A549 (cell line): ENCODE results near the gene AIG1. TPM values are rescaled to one million over a fixed set of nuclear protein-coding genes. Genes with fewer than 3 reads are reported as not detected.

ENCODE experiments used
- ATAC-seq, 2 experiments: fragments of 200-7000 bp in 1 of 2; fragments of >200 bp in 1 of 2; cut with Nextera tagmentation in 1 of 2; cut with Tn5 transposase in 1 of 2; 3 replicates each; pipeline versions ENCODE4 v1.8.0 to v1.9.1; 2018 to 2020; ENCODE audit warnings: mild to moderate bottlenecking in 1 of 2, moderate library complexity in 1 of 2
- CTCF ChIA-PET: fragments of 300-600 bp; sonication (Branson Sonifier 250); formaldehyde crosslinking; extraction: SDS; loops from one replicate; lab custom pipeline; 2021; ENCODE audit warnings: antibody characterized with exemption, inconsistent platforms; lab: Yijun Ruan, JAX
- POLR2A ChIA-PET: fragments of 350-600 bp; formaldehyde crosslinking; extraction: SDS; loops from one replicate; lab custom pipeline; 2021; ENCODE audit warnings: antibody characterized with exemption, inconsistent platforms; lab: Yijun Ruan, JAX
- DNase-seq, 2 experiments: peaks; one replicate each; pipeline versions ENCODE4 v3.0.0 to v3.0.0-alpha.2; 2011 to 2016; ENCODE audit warnings: low read depth in 1 of 2, low spot score in 1 of 2
- FAIRE-seq: peaks from 2 replicates; lab custom pipeline; 2011; peaks lifted over from hg19 to GRCh38; lab: Jason Lieb, UNC
- H3K27ac ChIP-seq, 2 experiments: fragments of >200 bp; sonication (Bioruptor Twin); formaldehyde crosslinking; 3 replicates each; pipeline ENCODE4 v1.5.1; 2016 to 2017
- H3K4me1 ChIP-seq: fragments of >200 bp; sonication (Bioruptor Twin); formaldehyde crosslinking; 3 replicates; pipeline ENCODE4 v1.6.1; 2016
- H3K4me2 ChIP-seq: fragments of >200 bp; sonication (Bioruptor Twin); formaldehyde crosslinking; 3 replicates; pipeline ENCODE4 v1.6.1; 2016
- H3K4me3 ChIP-seq: fragments of >200 bp; sonication (Bioruptor Twin); formaldehyde crosslinking; 3 replicates; pipeline ENCODE4 v1.5.1; 2016
- H3K9me3 ChIP-seq: fragments of >200 bp; sonication (Bioruptor Twin); formaldehyde crosslinking; 3 replicates; pipeline ENCODE4 v1.6.1; 2016
- ATOH8 ChIP-seq: fragments of 250-450 bp; sonication (Bioruptor Pico); IDR thresholded peaks from 2 replicates; pipeline ENCODE4 v1.5.0; 2020; ENCODE audit warnings: low read depth, mild to moderate bottlenecking, moderate library complexity
- BCL3 ChIP-seq: fragments of >200 bp; sonication (Bioruptor Twin); formaldehyde crosslinking; IDR thresholded peaks from 3 replicates; pipeline ENCODE4 v1.6.1; 2016
- CBX2 ChIP-seq: fragments of 200-600 bp; sonication (generic); IDR thresholded peaks from 2 replicates; pipeline ENCODE4 v1.6.1; 2016; ENCODE audit warnings: low read depth, mild to moderate bottlenecking, borderline replicate concordance
- CHD2 ChIP-seq: fragments of 150-350 bp; IDR thresholded peaks from 2 replicates; pipeline ENCODE4 v1.6.1; 2014; ENCODE audit warnings: low read length; ENCODE audit not compliant: partially characterized antibody
- CHD4 ChIP-seq: fragments of 200-600 bp; sonication (generic); IDR thresholded peaks from 2 replicates; pipeline ENCODE4 v1.6.1; 2016; ENCODE audit warnings: antibody characterized with exemption, mild to moderate bottlenecking, borderline replicate concordance
- CTCF ChIP-seq: fragments of >200 bp; sonication (Bioruptor Twin); formaldehyde crosslinking; IDR thresholded peaks from 3 replicates; pipeline ENCODE4 v1.5.1; 2016
- EHF ChIP-seq: fragments of 250-450 bp; sonication (Bioruptor Pico); IDR thresholded peaks from 2 replicates; pipeline ENCODE4 v1.5.0; 2020; ENCODE audit warnings: mild to moderate bottlenecking
- EHMT2 ChIP-seq: fragments of 200-600 bp; sonication (generic); IDR thresholded peaks from 2 replicates; pipeline ENCODE4 v1.6.1; 2016; ENCODE audit warnings: antibody characterized with exemption, low read depth, mild to moderate bottlenecking, moderate library complexity
- ELK1 ChIP-seq: fragments of 150-350 bp; IDR thresholded peaks from 2 replicates; pipeline ENCODE4 v1.6.1; 2014; ENCODE audit warnings: low read depth, mild to moderate bottlenecking, low read length
- EP300 ChIP-seq, 2 experiments: fragments of >200 bp; sonication (Bioruptor Twin); formaldehyde crosslinking; IDR thresholded peaks; 2 replicates in 1 of 2; 3 replicates in 1 of 2; pipeline ENCODE4 v1.6.1; 2016 to 2017
- ESRRA ChIP-seq: fragments of 150-350 bp; IDR thresholded peaks from 2 replicates; pipeline ENCODE4 v1.6.1; 2014; ENCODE audit warnings: mild to moderate bottlenecking, low read length, borderline replicate concordance
- FOSL2 ChIP-seq, 2 experiments: fragments of 450-650 bp in 1 of 2; fragments of >200 bp in 1 of 2; sonication (Bioruptor Twin) in 1 of 2; formaldehyde crosslinking; IDR thresholded peaks; 2 replicates each; pipeline versions ENCODE4 v1.5.0 to v1.6.1; 2016 to 2020; ENCODE audit warnings: mild to moderate bottlenecking in 1 of 2, moderate library complexity in 1 of 2
- FOXS1 ChIP-seq: fragments of 250-450 bp; sonication (Bioruptor Pico); IDR thresholded peaks from 2 replicates; pipeline ENCODE4 v1.5.0; 2020; ENCODE audit warnings: mild to moderate bottlenecking, moderate library complexity
- HDAC2 ChIP-seq: fragments of 200-600 bp; sonication (generic); IDR thresholded peaks from 2 replicates; pipeline ENCODE4 v1.6.1; 2016
- HES2 ChIP-seq: fragments of >200 bp; sonication (Bioruptor Twin); formaldehyde crosslinking; IDR thresholded peaks from 2 replicates; pipeline ENCODE4 v1.6.1; 2016
- HOXB5 ChIP-seq: fragments of 250-450 bp; sonication (Bioruptor Pico); IDR thresholded peaks from 2 replicates; pipeline ENCODE4 v1.5.0; 2020; ENCODE audit warnings: mild to moderate bottlenecking, moderate library complexity
- JUN ChIP-seq, 2 experiments: fragments of >200 bp; sonication (Bioruptor Twin); formaldehyde crosslinking; IDR thresholded peaks; 2 replicates in 1 of 2; 3 replicates in 1 of 2; pipeline ENCODE4 v1.6.1; 2016 to 2017
- KDM1A ChIP-seq: fragments of 200-600 bp; sonication (generic); IDR thresholded peaks from 2 replicates; pipeline ENCODE4 v1.6.1; 2016; ENCODE audit warnings: low read depth, mild to moderate bottlenecking
- KDM5A ChIP-seq: fragments of 200-600 bp; sonication (generic); IDR thresholded peaks from 2 replicates; pipeline ENCODE4 v1.6.1; 2016; ENCODE audit warnings: antibody characterized with exemption, mild to moderate bottlenecking
- MAZ ChIP-seq: fragments of 150-350 bp; IDR thresholded peaks from 2 replicates; pipeline ENCODE4 v1.6.1; 2014; ENCODE audit warnings: antibody characterized with exemption, low read depth, low read length, borderline replicate concordance
- NFE2L2 ChIP-seq: fragments of 150-350 bp; conservative IDR thresholded peaks from 2 replicates; pipeline ENCODE4 v1.6.1; 2014; ENCODE audit warnings: low read length
- NPAS2 ChIP-seq: fragments of 250-450 bp; sonication (Bioruptor Pico); IDR thresholded peaks from 2 replicates; pipeline ENCODE4 v1.8.0; 2022; ENCODE audit warnings: mild to moderate bottlenecking, moderate library complexity, borderline replicate concordance
- RARB ChIP-seq: fragments of 250-450 bp; sonication (Bioruptor Pico); IDR thresholded peaks from 2 replicates; pipeline ENCODE4 v1.8.0; 2021; ENCODE audit warnings: mild to moderate bottlenecking, moderate library complexity
- REST ChIP-seq: fragments of 200-600 bp; sonication (generic); IDR thresholded peaks from 2 replicates; pipeline ENCODE4 v1.6.1; 2016; ENCODE audit warnings: antibody characterized with exemption, mild to moderate bottlenecking, moderate library complexity
- TP53 ChIP-seq: fragments of 250-450 bp; sonication (Bioruptor Pico); IDR thresholded peaks from 2 replicates; pipeline ENCODE4 v1.5.0; 2021; ENCODE audit warnings: mild to moderate bottlenecking, moderate library complexity
- ZFP36 ChIP-seq: fragments of 450-650 bp; IDR thresholded peaks from 2 replicates; pipeline ENCODE4 v1.6.1; 2014; ENCODE audit warnings: borderline replicate concordance; ENCODE audit not compliant: partially characterized antibody
- ZNF302 ChIP-seq: fragments of 250-450 bp; sonication (Bioruptor Pico); IDR thresholded peaks from 2 replicates; pipeline ENCODE4 v1.9.0; 2021; ENCODE audit warnings: inconsistent platforms, mild to moderate bottlenecking, moderate library complexity
- ZSCAN20 ChIP-seq: fragments of 250-450 bp; sonication (Bioruptor Pico); IDR thresholded peaks from 2 replicates; pipeline ENCODE4 v1.8.0; 2022; ENCODE audit warnings: mild to moderate bottlenecking, moderate library complexity
- WGBS: methylation state at CpG from one replicate; pipeline ENCODE4 v1.1.6; 2017; ENCODE audit errors: missing lambda C conversion rate; 5-methylcytosine and 5-hydroxymethylcytosine counted together
- polyA plus RNA-seq, 4 experiments: library from polyadenylated mRNA; depleted of rRNA in 3 of 4; stranded (reverse); fragments of >200 nt; fragmentation: RNase III in 1 of 4; extraction: RNeasy Plus Mini Kit Qiagen cat#74134 plus additional on column Dnase treatment in 1 of 4; gene quantifications; 2 replicates in 3 of 4; 3 replicates in 1 of 4; pipeline ENCODE4 v1.2.3, GENCODE V29; 2011 to 2017

AIG1 gene
- polyA plus RNA-seq, 2 of the 4 experiments (the other 2 are of a cell fraction): 29.5 to 38.3 TPM

GRCh38 chr6:143313163-143313562 lies 252.5 kb downstream of the AIG1 start:
- ATAC-seq: no peak
- no peak overlapping the region for H3K4me2 ChIP-seq
- POLR2A ChIA-PET: no interaction called here
- no peak for DNase-seq
- CTCF ChIA-PET: no interaction called here
- no peak for FAIRE-seq
- TF ChIP-seq CHD4 (no peak), HDAC2 (no peak), FOXS1 (CRISPR knock-in tag) (no peak), ESRRA (no peak), ZNF302 (no peak), JUN (IDR thresholded peaks at IDR 0.05) (no peak), ZSCAN20 (no peak), EHMT2 (no peak), KDM1A (no peak), EHF (no peak), RARB (CRISPR knock-in tag) (no peak), KDM5A (no peak), ELK1 (no peak), BCL3 (no peak), CTCF (no peak), HOXB5 (CRISPR knock-in tag) (no peak), ATOH8 (CRISPR knock-in tag) (no peak), HES2 (no peak)
- no peak overlapping the region for H3K27ac ChIP-seq
- no peak overlapping the region for H3K4me3 ChIP-seq
- H3K9me3 ChIP-seq: peaks cover 4% of the 10 kb centered on the region; the same call in 1 of the 3 replicates
- no peaks in the 10 kb centered on the region for H3K4me1 ChIP-seq
- 75% methylated on average over 4 of the region's 4 CpGs for WGBS

GRCh38 chr6:143321491-143322086 lies 260.9 kb downstream of the AIG1 start:
- no peak for ATAC-seq
- CTCF ChIA-PET: interaction anchor here (0.7 kb wide), 1 partner anchor 66 kb away, joined by 3 read pairs; no protein-coding TSS in a partner anchor
- no peak for FAIRE-seq
- TF ChIP-seq MAZ: no peak
- no peak for TF ChIP-seq CBX2
- TF ChIP-seq TP53 (CRISPR knock-in tag): no peak
- no peak for TF ChIP-seq ZFP36
- no peak for TF ChIP-seq FOSL2 (IDR thresholded peaks at IDR 0.05)
- no peak for TF ChIP-seq FOSL2 (CRISPR knock-in tag; IDR thresholded peaks at IDR 0.05)
- no peak for TF ChIP-seq CHD2
- TF ChIP-seq NFE2L2: no peak
- TF ChIP-seq EHMT2: no peak
- TF ChIP-seq BCL3: no peak
- TF ChIP-seq EP300 (IDR thresholded peaks at IDR 0.05): no peak
- TF ChIP-seq NPAS2 (CRISPR knock-in tag): no peak
- no peak for TF ChIP-seq REST

More at GRCh38 chr6:143321491-143322086, 260.9 kb downstream of the AIG1 start:
- Histone ChIP-seq H3K9me3 (peaks cover 5% of the 10 kb centered on the region; the same call in 1 of the 3 replicates), H3K4me3 (no peak overlapping the region), H3K4me1 (no peaks in the 10 kb centered on the region), H3K4me2 (no peak overlapping the region), H3K27ac (no peak overlapping the region)
- no peak for DNase-seq
- POLR2A ChIA-PET: no interaction called here
- 73% methylated on average over 5 of the region's 5 CpGs for WGBS
